NCI-H1436 treated with DMSO at 0.1 percent for 48 hours (cell line): ENCODE measurements around the gene GPR15LG.
"Not testable (repeated sequence)": the region's sequence is repeated elsewhere in the genome, so short reads cannot be mapped to it uniquely, and the experiment has no call there.

Experiments used
- DNase-seq: peaks from one replicate; lab custom pipeline; 2025; lab: John Stamatoyannopoulos, UW

GPR15LG gene

GRCh38 chr10:84166620-84167288 lies 6.8 kb upstream of the GPR15LG start:
- no peak for DNase-seq

DNA sequence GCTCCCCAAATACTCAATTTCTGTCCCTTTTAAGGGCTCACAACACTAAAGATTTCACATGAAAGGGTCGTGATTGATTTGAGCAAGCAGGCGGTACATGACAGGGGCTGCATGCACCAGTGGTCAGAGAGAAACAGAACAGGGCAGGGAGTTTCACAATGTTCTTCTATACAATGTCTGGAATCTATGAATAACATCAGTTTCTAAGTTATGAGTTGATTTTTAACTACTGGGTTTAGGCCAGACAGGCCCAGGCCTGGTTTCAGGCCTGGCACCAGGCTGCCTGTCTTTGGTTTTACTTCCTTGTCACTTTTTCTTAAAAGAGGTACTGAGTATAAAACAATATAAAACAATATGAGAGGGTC lies 6.3 kb upstream of the GPR15LG start:
- DNase-seq, result not testable (repeated sequence)

- DNase-seq, result not testable (repeated sequence)
Observed at GRCh38 chr10:84168382-84168781, 5.2 kb upstream of the GPR15LG start.

GRCh38 chr10:84171237-84171636 lies 2.4 kb upstream of the GPR15LG start:
- DNase-seq, result not testable (repeated sequence)

GRCh38 chr10:84171700-84172466 lies 1.7 kb upstream of the GPR15LG start:
- not testable (repeated sequence) for DNase-seq

DNA sequence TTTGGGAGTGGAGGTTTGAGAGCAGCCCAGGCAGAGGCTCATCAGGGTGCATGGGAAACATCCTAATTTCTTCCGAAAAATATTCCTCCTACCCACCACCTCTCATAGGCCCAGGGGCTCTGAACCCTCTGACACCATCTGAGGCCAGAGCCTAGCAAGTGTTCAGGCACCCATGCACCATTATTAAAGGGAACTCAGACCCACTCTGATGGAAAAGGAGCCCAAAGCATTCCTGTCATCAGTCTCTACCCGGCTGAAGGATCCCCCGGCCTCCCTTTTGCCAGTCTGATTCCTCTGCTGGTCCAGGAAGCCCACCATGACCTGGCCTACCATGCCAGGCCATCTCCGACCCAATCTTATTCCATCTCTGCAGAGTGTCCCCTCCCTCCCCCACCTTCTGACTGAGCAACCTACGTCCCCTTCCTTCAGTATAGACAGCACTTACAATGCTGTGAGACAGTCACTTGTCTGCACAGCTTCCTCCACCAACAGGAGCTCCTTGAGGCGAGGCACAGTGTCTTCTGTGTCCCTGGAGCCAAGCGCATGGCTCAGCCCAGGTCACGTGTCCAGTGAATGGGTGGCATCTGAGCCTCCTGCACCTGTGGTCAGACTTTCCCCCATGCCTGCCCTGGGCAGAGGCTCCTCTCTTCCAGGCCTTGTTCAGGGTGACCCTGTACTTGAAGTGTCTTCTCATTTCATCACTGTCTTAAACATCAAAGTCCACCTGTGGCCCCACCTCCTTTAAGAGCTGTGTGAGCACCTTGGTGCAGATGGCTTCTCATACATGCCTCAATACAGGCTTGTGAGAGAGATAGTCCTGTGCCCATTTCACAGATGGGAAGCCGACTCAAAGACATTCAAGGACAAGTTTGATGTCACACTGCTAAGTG lies 889 bp upstream of the GPR15LG start:
- no peak for DNase-seq

DNA sequence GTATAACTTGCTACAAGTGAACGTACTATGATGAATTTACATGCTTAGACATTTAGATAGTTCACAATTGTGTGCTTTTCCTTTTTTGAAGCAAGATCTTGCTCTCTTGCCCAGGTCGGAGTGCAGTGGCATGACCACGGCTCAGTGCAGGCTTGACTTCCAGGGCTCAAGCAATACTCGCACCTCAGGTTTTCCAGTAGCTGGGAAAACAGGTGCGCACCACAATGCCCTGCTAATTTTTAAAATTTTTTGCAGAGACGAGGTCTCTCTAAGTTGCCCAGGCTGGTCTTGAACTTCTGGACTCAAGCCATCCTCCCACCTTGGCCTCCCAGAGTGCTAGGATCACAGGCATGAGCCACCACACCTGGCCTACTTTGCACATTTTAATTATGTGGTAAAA lies 1.8 kb downstream of the GPR15LG start:
- no peak for DNase-seq

GRCh38 chr10:84176351-84176750 lies 2.8 kb downstream of the GPR15LG start:
- DNase-seq, result no peak

DNA sequence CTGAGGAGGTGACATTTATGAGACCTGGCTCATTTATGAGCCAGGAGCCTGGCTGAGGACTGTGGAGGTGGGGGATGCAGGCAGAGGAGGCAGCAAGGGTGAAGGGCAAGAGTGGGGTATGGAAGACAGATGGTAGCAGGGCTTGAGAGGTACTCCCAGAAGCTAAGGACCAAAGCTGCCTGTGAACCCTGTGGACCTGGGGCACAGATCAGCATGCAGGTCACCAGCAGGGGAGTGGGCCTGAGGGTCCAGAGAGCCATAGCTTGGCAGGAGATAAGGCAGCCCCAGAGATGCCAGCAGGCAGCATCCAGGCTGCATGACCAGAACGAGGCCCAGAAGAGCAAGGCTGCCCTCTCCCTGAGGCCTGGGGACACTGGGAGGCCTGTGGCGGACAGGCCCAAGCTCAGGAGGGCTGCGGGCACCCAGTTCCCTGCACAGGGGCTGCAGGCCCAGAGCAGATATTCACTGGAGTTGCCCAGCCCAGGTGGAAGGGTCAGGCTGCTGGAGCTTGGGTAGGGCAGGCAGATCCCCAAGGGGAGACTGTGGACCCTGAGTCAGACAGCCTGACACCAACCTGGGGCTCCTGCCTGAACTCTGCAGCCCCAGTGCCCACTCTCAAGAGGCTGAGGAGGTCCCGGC lies 3.4 kb downstream of the GPR15LG start:
- DNase-seq, result no peak

DNA sequence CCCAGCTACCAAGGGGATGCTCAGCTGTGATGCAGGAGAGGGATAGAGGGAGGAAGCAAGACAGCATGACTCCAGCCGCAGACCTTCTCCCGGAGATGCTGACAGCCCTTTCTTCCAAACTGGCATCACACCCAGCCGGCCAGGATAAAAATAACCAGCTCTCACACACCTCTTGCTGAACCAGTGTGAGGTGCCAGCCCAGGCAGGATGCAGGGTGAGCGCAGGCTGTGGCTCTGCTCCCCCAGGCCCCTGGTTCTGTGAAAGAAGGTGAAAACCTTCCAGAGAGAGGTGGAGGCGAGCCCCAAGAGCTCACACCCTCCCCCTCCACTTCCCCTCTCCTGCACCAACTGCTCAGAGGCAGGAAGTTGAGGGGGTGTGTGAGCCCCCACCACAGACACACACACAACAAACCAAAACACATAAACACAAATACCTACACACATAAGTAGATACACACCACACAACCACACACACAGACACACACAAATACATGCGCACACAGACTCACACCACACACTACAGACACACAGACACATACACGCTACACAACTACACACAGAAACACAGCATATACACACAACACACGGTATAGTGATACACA lies 4.0 kb downstream of the GPR15LG start:
- DNase-seq, result no peak

DNA sequence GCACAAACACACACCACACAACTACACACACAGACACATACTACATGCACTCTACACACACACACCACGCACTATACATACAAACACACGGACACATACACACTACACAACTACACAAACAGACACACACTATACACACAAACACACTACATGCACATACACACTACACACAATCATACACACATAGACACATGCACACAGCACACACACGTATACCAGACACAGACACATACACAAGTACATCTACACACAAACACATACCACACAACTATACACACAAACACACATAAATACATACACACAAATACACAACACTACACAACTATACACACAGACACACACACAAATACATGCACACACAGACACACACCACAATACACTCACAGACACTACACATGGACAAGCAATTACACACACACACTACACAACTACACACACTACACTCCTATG lies 4.6 kb downstream of the GPR15LG start:
- DNase-seq, result no peak

GRCh38 chr10:84179059-84179710 lies 5.6 kb downstream of the GPR15LG start:
- no peak for DNase-seq

GRCh38 chr10:84180386-84180785 lies 6.8 kb downstream of the GPR15LG start:
- DNase-seq, result not testable (repeated sequence)

DNA sequence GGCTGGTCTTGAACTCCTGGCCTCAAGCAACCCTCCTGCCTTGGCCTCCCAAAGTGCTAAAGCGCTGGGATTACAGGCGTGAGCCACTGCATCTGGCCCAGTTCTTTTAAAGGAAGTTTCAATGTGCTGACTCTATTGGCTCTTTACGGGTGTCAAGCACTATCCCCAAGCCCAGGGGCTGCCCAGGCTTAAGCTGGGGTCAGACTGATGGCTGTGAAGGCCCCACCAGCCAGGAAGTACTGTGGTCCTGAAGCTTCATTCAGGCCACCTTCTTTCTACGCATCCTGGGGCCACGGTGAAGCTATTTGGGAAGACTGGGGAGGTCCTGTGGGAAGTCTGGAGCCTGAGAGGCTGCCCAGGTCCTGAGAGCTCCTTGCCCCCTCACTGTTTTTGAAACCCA lies 8.0 kb downstream of the GPR15LG start:
- no peak for DNase-seq

- no peak for DNase-seq
Observed at GRCh38 chr10:84184517-84184916, 10.9 kb downstream of the GPR15LG start.

DNA sequence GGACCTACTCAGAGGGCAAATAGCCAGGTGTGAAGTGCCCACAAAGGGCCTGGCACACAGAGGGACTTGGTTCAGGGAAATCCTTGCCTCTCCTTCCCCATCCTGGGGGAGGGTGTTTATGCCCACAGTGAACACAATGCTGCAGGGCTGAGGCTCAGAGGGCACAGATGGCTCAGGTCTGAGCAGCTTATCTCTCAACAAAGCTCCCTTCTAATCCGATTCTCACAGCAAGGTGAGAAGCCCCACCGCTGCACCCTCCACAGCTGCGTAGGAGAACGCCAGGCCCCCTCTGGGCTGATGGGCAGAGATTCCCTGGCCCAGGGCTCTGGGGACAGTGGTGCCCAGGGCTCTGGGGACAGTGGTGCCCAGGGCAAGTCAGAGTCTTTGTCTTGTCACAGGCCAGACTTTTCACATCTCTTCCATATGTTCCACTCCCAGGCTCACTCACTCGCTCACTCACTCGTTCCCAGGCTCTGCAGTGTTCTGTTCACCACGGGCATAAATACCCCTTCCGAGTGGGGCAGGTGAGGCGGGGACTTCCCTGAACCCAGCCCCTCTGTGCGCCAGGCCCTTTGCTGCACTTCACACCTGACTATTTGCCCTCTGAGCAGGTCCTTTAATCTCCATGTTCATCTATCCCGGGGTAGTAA lies 12.1 kb downstream of the GPR15LG start:
- DNase-seq, result no peak

DNA sequence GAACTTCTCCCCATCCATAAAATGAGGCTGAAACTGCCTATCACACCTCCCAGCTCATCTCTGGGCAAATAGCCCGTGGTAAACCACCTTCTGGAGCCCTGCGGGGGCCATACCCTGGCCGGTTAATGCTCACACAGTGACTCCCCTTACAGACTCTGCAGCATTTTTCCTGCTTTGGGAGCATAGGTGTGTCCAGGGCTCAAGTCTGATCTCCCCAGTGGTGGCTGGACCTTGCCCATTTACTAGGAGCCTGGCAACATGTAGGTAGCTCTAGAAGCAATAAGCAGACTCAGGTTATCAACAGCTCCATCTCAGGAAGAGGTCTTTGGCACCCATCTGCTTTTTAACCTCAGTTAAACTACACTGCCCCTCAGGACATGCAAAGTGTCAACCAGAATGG lies 15.2 kb downstream of the GPR15LG start:
- DNase-seq, result no peak

DNA sequence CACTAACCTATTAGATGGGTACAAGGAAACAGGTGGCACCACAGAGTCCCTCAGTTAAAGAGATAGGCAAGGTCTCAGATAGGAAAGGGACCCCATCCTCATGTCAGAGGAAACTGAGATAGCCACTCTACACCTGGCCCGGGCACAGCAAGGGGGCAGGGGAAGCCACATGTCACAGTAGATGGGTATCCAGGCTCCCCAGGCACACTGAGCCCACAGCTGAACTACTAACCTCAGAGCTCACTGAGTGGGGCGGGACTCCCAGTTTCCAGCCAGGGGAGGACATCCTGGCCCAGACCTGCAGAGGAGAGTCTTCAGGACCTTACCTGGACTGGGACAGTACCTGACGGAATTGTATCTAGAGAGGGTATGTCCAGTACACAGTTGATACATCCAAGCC lies 17.0 kb downstream of the GPR15LG start:
- DNase-seq, result no peak

GRCh38 chr10:84191106-84191505 lies 17.5 kb downstream of the GPR15LG start:
- no peak for DNase-seq

DNA sequence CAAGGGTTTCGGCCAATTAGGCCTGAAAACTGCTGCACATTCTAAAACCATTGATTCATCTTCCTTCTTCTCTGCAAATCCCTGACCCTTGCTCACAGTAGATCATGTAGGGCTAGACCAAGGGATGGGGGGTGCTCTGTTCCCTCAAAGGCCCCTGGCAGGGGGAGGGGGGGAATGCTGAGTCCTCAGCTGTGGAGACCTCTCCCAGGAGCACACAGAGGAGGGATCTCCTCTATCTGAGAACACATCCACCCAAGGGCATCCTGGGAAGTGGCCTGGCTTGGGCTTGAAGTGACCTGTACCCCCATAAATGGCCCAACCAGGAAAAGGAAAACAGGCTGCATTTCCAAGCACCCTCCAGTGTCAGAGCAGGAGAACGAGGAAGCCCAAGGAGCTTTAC lies 19.7 kb downstream of the GPR15LG start:
- no peak for DNase-seq
